AG09319 (cell line): ENCODE results near the gene FER.

ENCODE experiments used
- DNase-seq: peaks from one replicate; pipeline ENCODE4 v3.0.0-alpha.2; 2010; ENCODE audit warnings: low read depth; ENCODE audit errors: extremely low read depth
- TF ChIP-seq, protein P1 (sequence below): IDR thresholded peaks from 2 replicates; pipeline ENCODE4 v1.5.1; 2011; ENCODE audit warnings: low read depth, mild to moderate bottlenecking, inconsistent platforms, low read length, moderate library complexity

FER gene

DNA sequence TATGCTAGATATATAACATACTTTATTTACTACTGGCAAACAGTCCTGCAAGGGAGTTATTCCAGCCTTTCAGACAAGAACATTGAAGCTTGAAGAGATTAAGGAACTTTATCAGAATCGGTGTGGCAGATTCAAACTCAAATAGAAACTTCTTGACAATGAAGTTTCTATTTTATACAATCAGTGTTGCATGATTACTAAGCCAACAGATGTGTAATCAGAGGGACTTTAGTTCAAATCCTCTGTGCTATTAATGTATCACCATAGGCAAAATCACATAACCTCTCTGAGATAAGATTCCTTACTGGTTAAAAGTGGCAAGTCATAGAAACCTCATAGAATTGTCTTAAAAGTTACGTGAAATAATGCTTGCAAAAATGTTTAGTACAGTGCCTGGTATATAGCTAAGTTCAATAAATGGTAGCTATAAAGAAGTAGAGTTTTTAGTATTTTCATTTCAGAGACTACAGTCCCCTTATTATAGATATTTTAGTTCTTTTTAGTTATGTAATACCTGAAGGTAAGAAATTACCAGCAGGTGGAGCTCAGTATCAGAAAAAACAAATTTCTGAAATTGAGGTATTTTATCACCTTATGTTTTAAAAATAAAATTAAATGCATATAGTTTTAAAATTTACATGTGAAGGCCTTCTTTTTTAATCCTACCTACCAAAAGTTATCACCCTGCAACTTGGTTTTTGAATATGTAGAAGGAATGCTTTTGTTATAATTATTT lies 172.1 kb downstream of the FER start:
- TF ChIP-seq, protein P1, sequence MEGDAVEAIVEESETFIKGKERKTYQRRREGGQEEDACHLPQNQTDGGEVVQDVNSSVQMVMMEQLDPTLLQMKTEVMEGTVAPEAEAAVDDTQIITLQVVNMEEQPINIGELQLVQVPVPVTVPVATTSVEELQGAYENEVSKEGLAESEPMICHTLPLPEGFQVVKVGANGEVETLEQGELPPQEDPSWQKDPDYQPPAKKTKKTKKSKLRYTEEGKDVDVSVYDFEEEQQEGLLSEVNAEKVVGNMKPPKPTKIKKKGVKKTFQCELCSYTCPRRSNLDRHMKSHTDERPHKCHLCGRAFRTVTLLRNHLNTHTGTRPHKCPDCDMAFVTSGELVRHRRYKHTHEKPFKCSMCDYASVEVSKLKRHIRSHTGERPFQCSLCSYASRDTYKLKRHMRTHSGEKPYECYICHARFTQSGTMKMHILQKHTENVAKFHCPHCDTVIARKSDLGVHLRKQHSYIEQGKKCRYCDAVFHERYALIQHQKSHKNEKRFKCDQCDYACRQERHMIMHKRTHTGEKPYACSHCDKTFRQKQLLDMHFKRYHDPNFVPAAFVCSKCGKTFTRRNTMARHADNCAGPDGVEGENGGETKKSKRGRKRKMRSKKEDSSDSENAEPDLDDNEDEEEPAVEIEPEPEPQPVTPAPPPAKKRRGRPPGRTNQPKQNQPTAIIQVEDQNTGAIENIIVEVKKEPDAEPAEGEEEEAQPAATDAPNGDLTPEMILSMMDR = peak; percentile 10
- DNase-seq = no peak

DNA sequence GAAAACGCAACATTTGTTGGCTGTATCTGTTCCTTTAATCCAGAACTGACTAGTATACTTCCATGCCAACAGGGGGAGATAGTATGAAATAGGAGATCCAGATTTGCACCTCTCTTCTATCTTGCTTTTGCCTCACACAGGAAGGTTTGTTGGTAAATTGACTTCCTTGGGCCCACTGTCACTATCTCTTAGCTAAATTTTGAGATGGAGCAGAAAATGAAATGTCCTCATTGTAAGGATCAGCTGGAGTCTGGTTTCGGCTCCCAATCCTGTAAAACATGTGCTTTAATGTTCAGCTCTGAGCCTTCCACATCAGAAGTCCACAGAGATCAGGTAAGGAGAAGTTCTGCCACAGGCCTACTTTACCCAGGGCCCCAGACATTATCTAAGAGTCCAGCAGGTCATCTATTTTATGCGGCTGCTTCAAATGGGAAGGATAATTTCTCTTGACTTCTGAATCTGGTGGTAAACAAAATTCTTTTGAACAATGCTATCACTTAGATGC lies 176.8 kb downstream of the FER start:
- DNase-seq = no peak
- TF ChIP-seq, protein P1 = no peak

DNA sequence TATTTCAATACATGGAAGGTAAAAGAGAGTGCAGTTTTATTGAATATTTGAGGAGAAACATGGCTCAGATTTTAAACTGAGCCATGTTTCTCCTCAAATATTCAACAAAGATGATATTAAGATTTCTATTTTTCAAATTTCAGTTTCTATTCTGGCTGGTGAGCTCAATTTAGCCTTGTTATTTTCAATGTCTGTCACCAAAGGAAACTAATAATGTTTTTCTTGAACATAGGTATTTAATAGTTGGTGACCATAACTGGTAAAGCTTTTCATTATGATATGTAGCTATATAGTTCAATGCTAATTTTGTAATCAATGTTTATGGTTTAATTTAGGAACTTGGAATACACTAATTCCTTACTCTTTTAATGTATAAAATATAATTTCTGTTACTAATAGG lies 177.4 kb downstream of the FER start:
- TF ChIP-seq, protein P1 = no peak
- DNase-seq = no peak

DNA sequence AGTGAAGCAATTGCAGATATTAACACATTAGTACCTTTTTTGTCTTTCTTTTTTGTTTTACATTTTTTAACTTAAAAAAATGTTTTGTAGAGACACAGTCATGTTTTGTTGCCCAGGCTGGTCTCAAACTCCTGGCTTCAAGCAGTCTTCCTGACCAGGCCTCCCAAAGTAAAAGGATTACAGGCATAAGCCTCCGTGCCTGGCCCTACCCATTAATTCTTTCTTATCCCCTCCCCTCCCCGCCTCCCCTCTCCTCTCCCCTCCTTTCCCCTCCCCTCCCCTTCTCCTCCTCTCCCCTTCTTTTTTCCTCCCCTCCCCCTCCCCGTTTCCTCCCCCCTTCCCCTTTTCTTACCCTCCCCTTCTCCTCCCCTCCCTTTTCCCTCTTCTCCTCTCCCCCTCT lies 182.4 kb downstream of the FER start:
- DNase-seq = no peak
- TF ChIP-seq, protein P1 = no peak

DNA sequence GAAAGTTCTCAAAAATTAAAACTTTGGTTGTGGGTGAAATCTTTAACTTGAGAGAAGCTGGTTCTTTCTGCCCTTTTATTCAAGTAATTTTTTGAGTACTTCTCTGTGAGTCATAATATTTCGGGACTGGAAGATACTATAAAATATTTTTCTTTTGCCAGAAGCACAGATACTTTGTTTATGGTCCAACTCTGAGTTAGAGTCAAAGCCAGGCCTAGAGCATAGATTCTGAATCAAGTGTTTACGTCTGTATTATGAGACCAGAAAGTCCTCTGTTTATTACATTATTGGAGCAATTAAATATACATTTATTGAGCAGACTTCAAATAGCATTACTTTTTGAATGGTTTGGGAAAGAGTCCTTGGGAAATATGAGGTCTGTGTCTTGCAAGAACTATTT lies 187.9 kb downstream of the FER start:
- no peak for DNase-seq

DNA sequence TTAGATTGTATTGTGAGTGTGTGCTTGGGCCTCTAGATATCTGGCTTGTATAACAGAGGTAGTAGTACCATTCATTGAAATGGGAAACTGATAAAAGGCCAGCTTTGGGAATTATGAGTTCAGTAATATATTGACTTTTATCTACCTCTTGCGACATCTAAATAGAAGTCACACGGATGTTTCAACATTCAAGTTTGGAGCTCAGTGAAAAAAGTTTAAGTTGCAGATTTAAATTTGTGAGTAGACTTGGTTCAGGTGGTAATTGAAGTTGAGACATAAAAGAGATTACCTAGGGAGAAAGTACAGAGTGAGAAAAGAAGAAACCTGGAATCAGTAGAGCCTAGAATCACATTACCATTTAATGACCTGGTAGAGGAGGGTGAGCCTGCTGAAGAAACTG lies 189.5 kb downstream of the FER start:
- no peak for DNase-seq
- TF ChIP-seq, protein P1 = no peak

More for the DNA sequence above, 187.9 kb downstream of the FER start:
- TF ChIP-seq, protein P1 = no peak

DNA sequence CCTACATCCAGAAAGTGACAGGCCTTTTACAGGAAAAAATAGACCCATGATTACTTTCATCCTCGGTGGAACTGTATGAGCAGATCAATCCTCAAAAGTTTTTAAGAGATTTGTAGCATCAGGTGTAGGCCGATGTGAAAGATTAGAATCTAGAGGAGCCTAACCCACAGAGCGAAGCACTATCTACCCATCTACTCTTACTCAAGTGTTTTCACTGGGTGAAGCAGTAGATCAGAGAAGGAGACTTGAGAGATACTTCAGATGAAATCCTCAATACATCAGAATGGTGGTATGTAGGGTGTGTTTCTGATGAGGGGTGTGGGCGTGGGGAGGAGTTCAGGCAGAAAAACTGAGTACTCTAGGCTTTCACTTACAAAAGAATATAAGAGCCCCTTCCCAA lies 192.8 kb downstream of the FER start:
- TF ChIP-seq, protein P1 = no peak
- no peak for DNase-seq
